IPS-18c (cell line): ENCODE measurements around the gene MAPT.

Source experiments
- H3K4me3 ChIP-seq: 2 replicates; pipeline ENCODE4 v1.7.0; 2013; ENCODE audit warnings: low read depth, mild to moderate bottlenecking, low read length, moderate library complexity; ENCODE audit not compliant: insufficient read depth
- H3K9me3 ChIP-seq: one replicate; pipeline ENCODE4 v1.6.1; 2013; ENCODE audit warnings: mild to moderate bottlenecking, low read length, moderate library complexity; ENCODE audit not compliant: control insufficient read depth, insufficient read depth

Gene MAPT

DNA sequence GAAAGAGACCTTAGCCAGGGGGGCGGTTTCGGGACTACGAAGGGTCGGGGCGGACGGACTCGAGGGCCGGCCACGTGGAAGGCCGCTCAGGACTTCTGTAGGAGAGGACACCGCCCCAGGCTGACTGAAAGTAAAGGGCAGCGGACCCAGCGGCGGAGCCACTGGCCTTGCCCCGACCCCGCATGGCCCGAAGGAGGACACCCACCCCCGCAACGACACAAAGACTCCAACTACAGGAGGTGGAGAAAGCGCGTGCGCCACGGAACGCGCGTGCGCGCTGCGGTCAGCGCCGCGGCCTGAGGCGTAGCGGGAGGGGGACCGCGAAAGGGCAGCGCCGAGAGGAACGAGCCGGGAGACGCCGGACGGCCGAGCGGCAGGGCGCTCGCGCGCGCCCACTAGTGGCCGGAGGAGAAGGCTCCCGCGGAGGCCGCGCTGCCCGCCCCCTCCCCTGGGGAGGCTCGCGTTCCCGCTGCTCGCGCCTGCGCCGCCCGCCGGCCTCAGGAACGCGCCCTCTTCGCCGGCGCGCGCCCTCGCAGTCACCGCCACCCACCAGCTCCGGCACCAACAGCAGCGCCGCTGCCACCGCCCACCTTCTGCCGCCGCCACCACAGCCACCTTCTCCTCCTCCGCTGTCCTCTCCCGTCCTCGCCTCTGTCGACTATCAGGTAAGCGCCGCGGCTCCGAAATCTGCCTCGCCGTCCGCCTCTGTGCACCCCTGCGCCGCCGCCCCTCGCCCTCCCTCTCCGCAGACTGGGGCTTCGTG lies at the start of gene MAPT:
TSS of gene MAPT (plus strand) at position 533 of the 763 bp plus-strand sequence. CDS start 67,784 bp downstream, outside the sequence.
- H3K4me3 ChIP-seq: peak within 1 kb of the TSS; percentile 59
- no peaks in the 10 kb centered on the region for H3K9me3 ChIP-seq

DNA sequence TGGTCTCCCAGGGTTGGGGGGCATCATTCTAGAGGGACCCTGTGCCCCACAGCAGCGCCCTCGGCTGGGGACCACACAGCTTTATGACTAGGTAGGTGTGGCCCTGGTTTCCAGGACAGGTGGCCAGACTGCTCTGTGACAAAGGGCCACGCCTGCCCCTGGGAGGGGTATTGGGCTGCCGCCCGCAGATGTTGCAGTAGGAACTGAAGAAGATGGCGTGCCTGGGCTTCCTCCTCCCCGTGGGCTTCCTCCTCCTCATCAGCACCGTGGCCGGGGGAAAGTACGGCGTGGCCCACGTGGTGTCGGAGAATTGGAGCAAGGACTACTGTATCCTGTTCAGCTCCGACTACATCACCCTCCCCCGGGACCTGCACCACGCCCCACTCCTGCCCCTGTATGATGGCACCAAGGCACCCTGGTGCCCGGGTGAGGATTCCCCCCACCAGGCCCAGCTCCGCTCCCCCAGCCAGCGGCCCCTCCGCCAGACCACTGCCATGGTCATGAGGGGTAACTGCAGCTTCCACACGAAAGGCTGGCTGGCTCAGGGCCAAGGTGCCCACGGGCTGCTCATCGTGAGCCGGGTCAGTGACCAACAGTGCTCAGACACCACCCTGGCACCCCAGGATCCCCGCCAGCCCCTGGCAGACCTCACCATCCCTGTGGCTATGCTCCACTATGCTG lies 49.5 kb upstream of the MAPT start, which contains the start of gene SPPL2C:
TSS of gene SPPL2C (plus strand) at position 187 of the 681 bp plus-strand sequence. CDS start at position 213, 26 bp downstream.
- H3K4me3 ChIP-seq: no peak within 1 kb of the TSS

GRCh38 chr17:45845376-45846185 lies 48.8 kb upstream of the MAPT start:
- no peaks in the 10 kb centered on the region for H3K9me3 ChIP-seq
- H3K4me3 ChIP-seq: no peak overlapping the region

More for the DNA sequence above, 49.5 kb upstream of the MAPT start, which contains the start of gene SPPL2C:
- no peaks in the 10 kb centered on the region for H3K9me3 ChIP-seq

- no peak overlapping the region for H3K4me3 ChIP-seq
- H3K9me3 ChIP-seq: no peaks in the 10 kb centered on the region
Measured at GRCh38 chr17:45846223-45846622, 48.1 kb upstream of the MAPT start.

- no peaks in the 10 kb centered on the region for H3K9me3 ChIP-seq
- no peak overlapping the region for H3K4me3 ChIP-seq
Measured at GRCh38 chr17:45846646-45847045, 47.7 kb upstream of the MAPT start.

DNA sequence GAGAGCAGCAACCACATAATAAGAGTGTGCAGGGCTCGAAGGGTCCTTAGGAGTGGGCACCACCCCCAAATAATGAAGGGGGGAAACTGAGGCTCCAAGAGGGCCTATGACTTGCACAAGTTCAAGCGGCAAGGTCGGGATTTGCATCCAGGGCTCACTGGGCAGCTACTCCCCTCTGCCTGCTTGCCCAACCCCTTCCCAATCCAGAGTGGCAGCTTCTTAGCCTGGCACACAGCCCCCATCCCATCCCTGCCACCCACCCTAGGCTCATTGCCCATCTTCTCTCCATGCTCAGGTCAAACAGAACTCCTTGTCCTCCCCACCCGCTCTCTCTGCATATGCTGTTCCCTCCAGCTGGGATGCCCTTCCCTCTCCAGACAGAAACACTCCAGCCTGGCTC lies 47.3 kb upstream of the MAPT start:
- H3K4me3 ChIP-seq: no peak overlapping the region
- no peaks in the 10 kb centered on the region for H3K9me3 ChIP-seq

GRCh38 chr17:45847747-45848146 lies 46.6 kb upstream of the MAPT start:
- Histone ChIP-seq H3K4me3 (no peak overlapping the region), H3K9me3 (no peaks in the 10 kb centered on the region)

- Histone ChIP-seq H3K9me3 (no peaks in the 10 kb centered on the region), H3K4me3 (no peak overlapping the region)
Measured at GRCh38 chr17:45848405-45848804, 45.9 kb upstream of the MAPT start.

DNA sequence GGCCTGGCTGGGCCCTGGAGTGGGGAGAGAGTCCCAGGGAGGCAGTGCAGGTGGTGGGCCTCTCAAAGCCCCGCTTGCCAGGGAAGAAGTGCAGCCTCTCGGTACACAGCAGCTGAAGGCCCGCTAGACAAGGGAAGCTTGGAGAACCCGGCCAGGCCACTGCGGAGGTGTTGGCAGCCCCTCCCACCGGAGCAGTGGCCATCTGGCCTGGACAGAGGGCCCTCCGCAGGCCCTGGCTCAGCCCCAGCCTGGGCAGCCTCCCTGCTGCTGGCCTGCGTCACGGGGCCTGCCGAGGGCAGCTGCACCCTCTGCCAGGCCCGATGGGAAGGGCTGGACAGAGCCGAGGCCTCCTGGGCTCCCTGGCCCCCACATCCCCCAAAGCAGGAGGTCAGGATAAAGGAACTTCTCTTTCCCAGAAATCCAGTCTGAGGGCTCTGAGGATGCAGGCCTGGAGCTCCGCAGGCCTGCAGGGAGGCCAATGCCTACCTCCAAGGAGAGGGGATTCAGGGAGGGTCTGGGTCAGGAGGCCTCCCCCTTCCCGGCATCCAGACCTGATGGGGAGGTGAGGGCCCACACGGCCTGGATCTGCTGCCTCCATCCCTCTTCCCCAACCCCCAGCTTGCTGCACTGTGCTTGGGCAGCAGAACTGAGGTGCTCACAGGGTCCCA lies 45.4 kb upstream of the MAPT start:
- no peak overlapping the region for H3K4me3 ChIP-seq
- H3K9me3 ChIP-seq: no peaks in the 10 kb centered on the region

DNA sequence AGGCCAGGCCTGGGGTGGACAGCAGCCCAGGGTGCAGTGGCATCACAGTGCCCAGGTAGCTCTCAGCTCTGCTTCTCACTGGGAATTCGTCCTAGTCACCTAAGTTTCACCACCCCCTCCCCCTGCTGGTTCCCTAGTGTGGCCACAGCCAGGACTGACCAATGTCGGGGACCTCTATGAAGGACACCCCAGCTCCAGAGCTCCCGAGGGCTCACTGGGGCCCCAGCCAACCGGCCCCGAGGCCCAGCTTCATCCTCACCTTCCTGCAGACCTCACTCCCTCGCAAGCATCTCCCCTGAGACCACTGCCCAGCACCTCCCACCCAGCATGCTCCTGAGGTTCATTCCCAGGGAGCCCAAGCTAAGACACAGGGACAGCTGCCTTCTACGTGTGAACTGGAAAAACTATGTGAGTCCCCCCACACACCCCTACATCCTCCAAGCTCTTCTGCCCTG lies 44.8 kb upstream of the MAPT start:
- Histone ChIP-seq H3K9me3 (no peaks in the 10 kb centered on the region), H3K4me3 (no peak overlapping the region)

DNA sequence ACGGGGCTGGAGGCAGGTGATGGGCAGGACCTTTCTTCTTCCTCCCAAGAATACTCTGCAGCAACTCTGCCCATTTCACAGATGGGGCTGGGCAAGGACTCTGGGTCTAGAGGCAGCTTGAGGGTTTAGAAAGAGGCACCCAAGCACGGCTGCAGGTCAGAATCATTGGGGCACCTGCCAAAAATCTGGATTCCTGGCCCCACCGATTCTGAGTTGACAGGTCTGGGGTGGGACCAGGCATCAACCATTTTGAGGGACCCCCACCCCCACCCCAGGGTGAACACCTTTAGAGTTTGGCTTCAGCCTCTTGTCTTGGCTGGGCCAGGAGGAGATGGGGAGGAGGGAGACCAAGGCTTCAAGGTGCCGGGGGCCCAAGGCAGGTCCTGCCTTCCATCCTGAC lies 44.3 kb upstream of the MAPT start:
- no peak overlapping the region for H3K4me3 ChIP-seq

GRCh38 chr17:45850468-45850867 lies 43.9 kb upstream of the MAPT start:
- Histone ChIP-seq H3K9me3 (no peaks in the 10 kb centered on the region), H3K4me3 (no peak overlapping the region)

More for the DNA sequence above, 44.3 kb upstream of the MAPT start:
- no peaks in the 10 kb centered on the region for H3K9me3 ChIP-seq

- H3K9me3 ChIP-seq: no peaks in the 10 kb centered on the region
Measured at GRCh38 chr17:45851022-45851421, 43.3 kb upstream of the MAPT start.

DNA sequence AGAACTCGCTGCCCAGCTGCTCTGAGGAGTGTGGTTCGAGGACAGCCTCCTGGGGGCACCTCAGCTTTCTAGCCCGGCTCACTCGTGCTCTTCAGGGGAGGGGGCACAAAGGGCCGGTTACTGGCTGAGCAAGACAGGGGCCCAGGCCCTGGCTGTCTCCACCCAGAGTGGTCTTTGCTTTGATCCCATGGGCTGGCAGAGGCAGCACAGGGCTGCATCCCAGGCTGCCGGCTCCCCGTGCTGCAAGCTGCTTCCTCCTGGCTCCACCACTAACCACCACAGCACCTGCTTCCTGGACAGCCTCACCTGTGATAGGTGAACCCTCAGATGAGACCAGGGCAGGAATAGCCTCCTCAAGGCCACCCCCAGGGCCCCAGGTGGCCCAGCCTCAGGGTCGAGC lies 42.9 kb upstream of the MAPT start:
- Histone ChIP-seq H3K4me3 (no peak overlapping the region), H3K9me3 (no peaks in the 10 kb centered on the region)

More at GRCh38 chr17:45851022-45851421, 43.3 kb upstream of the MAPT start:
- H3K4me3 ChIP-seq: no peak overlapping the region

DNA sequence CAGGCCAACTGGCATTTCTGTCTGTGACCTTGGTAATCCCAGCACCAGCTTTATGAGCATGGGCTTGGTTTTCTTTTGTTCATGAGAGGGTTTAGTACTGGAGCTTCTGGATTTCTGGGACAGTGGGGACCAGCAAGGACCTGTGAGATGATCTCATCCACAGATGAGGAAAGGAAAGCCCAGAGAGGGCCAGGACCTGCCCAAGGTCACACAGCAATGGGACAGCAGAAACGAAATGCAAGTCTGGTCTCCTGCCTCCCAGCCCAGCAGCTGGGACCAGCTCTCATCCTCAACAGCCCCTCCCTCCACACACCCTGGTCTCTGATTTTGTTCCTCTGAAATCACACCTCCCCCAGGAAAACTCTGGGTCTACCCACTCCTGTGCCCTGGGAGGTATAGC lies 42.5 kb upstream of the MAPT start:
- H3K9me3 ChIP-seq: no peaks in the 10 kb centered on the region
- no peak overlapping the region for H3K4me3 ChIP-seq

- Histone ChIP-seq H3K4me3 (no peak overlapping the region), H3K9me3 (no peaks in the 10 kb centered on the region)
Measured at GRCh38 chr17:45852535-45853297, 41.6 kb upstream of the MAPT start.
